ENCODE measurements around the gene AGAP1.

The AGAP1 gene

DNA sequence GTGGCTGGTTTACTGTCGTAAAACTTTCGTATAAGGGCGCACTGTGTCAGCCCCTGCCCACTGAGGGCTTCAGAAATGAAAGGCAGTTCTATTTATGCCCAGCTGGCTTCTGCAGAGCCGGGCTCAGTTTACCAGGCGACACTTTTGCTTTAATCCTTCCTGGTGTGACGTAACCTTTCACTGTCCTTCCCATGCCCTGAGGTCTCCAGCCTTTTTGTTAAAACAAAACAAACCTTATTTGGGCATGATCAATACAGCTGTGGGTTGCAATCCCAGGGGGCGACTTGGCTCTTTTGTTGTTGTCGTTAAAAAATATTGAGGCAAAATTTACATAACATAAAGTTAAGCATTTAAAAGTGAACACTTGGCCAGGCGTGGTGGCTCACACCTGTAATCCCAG lies 85.3 kb downstream of the AGAP1 start:
- no peak overlapping the region for H3K4me3 ChIP-seq (ENCODE audit: low read depth, low read length)
- DNase-seq (ENCODE audit: low read depth), result no peak
- TF ChIP-seq, protein P1, sequence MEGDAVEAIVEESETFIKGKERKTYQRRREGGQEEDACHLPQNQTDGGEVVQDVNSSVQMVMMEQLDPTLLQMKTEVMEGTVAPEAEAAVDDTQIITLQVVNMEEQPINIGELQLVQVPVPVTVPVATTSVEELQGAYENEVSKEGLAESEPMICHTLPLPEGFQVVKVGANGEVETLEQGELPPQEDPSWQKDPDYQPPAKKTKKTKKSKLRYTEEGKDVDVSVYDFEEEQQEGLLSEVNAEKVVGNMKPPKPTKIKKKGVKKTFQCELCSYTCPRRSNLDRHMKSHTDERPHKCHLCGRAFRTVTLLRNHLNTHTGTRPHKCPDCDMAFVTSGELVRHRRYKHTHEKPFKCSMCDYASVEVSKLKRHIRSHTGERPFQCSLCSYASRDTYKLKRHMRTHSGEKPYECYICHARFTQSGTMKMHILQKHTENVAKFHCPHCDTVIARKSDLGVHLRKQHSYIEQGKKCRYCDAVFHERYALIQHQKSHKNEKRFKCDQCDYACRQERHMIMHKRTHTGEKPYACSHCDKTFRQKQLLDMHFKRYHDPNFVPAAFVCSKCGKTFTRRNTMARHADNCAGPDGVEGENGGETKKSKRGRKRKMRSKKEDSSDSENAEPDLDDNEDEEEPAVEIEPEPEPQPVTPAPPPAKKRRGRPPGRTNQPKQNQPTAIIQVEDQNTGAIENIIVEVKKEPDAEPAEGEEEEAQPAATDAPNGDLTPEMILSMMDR (IDR thresholded peaks at IDR 0.05; ENCODE audit: insufficient read depth, low read depth, low read length, missing control alignments), result no peak

DNA sequence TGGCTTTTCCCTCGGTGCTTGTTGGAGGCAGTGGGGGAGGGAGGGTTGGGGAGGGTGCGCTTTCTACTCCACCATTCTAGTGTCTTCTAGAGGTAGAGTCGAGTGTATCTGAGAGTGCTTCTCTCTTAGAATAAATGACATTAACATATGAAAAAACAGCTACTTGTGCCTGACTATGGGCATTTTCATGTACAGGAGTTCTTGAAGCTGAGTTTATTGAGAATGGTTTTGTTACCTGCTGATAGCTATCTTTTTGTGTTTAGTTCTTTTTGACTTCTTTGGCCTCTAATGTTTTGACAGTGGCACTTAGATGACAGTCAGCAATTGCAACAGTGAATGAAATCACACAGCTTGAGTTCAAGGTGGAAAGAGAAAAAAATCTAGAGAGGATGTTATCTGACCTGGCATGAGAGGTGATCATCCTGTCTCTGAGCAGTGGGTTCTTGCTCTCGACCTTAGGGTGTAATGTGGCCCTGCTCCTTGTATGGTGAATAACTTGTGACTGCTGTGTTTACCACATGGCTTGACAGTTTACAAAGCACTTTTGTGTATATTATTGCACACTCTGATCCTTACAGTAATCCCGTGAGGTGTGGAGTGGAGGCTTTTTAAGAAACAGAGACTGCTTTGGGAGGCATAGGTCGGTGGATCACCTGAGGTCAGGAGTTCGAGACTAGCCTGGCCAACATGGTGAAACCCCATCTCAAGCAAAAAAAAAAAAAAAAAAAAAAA lies 86.7 kb downstream of the AGAP1 start:
- H3K4me3 ChIP-seq (ENCODE audit: low read depth, low read length), result no peak overlapping the region
- no peak for DNase-seq (ENCODE audit: low read depth)
- TF ChIP-seq, protein P1 (IDR thresholded peaks at IDR 0.05; ENCODE audit: insufficient read depth, low read depth, low read length, missing control alignments), result no peak

DNA sequence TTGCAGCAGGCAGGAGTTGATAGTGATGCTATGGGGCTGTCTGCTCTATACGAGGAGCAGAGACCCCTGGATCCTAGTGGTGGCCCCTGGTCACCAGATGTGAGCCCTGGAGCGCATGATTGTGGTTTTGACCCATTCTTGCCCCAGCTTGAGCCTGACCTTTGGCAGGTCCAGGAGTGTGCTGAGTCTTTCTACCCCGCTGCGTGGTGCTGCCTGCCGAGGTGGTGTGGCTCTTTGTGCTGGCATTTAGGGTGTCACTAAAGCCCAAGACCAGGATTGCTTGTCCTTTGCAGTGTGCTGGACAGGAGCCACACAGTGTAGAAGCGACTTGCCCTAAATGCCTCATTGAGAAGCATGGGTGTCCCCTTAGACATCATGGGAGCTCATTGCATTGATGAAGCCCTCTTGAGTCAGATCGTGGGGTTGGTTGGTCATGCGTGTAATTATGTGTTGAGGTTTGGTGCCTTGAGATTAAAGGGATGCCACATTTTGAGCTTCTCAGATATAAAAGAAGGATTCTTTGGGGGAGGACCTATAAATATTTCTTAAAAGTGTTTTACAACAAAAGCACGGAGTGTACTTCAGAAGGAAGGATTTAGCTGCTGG lies 88.3 kb downstream of the AGAP1 start:
- DNase-seq (ENCODE audit: low read depth), result no peak
- H3K4me3 ChIP-seq (ENCODE audit: low read depth, low read length), result no peak overlapping the region
- TF ChIP-seq, protein P1 (IDR thresholded peaks at IDR 0.05; ENCODE audit: insufficient read depth, low read depth, low read length, missing control alignments), result no peak

DNA sequence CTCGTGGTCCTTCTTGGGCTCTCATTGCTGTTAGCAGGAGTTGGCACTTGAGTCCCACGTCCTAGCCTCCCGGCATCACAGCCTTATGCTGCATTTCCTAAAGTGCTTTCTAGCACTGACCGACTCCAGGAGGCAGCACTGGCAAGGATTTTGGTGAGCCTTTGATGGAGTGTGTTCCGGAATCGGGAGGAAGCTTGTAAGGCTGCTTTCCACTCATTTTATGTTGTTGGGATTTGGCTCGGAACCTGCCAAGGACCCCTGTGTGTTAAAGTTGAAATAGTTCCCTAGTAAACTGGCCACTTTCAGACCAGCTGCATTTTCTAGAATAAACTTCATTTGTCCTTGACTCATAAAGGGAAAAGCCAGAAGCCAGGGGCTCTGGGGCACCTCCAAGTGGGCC lies 88.9 kb downstream of the AGAP1 start:
- no peak for DNase-seq (ENCODE audit: low read depth)
- TF ChIP-seq, protein P1 (IDR thresholded peaks at IDR 0.05; ENCODE audit: insufficient read depth, low read depth, low read length, missing control alignments), result no peak
- no peak overlapping the region for H3K4me3 ChIP-seq (ENCODE audit: low read depth, low read length)

DNA sequence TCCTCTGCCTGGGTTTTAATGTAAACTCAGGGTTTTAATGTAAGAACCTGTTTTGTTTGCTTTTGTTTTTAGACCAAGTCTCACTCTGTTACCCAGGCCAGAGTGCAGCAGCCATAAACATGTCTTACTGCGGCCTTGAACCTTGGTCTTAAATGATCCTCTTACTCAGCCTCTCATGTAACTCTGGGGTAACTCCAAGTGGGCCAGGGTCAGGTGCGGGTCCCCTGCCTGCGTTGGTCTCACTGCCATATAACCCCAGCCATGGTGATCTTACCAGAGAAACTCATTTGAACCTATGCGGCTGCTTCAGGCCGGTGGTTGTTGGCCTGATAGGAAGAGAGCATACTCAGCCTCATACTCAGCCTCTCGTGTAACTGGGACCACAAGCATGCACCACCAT lies 89.3 kb downstream of the AGAP1 start:
- no peak for DNase-seq (ENCODE audit: low read depth)
- TF ChIP-seq, protein P1 (IDR thresholded peaks at IDR 0.05; ENCODE audit: insufficient read depth, low read depth, low read length, missing control alignments), result no peak
- H3K4me3 ChIP-seq (ENCODE audit: low read depth, low read length), result no peak overlapping the region

DNA sequence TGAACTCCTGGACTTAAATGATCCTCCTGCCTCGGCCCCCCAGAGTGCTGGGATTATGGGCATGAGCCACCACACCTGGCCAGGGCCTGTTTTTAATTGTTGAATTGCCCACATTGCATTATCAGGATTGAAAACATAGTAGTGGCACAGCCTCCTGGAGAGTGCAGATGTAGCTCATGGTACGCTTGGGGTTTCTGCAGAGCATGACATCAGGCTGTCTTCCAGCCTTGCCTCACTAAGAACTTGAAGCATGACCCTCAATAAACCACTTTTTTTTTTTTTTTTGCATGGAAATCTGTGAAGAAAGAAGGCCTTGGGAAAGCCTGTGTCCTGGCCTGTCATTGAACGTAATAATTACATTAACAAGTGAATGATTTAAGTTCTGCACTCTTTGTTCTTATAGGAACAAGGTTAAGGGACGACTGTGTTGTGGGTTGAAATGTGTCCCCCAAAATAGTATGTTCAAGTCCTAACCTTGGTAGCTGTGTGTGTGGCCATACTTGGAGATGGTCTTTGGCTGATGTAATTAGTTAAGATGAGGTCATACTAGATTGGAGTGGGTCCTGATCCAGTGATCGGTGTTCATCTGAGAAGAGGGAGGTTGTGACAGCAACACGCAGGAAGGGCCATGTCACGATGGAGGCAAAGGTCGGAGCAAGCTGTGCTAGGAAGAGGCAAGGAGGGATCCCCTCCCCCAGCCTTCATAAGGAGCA lies 90.2 kb downstream of the AGAP1 start:
- TF ChIP-seq, protein P1 (IDR thresholded peaks at IDR 0.05; ENCODE audit: insufficient read depth, low read depth, low read length, missing control alignments), result no peak
- no peak overlapping the region for H3K4me3 ChIP-seq (ENCODE audit: low read depth, low read length)
- DNase-seq (ENCODE audit: low read depth), result no peak

Measured in GM12865 (cell line).